SJSA1 (cell line): Measurements from ENCODE around the gene AUNIP. TPM values are rescaled to one million over a fixed set of nuclear protein-coding genes. Genes with fewer than 3 reads are reported as not detected.

ENCODE experiments used
- DNase-seq, 2 experiments: peaks; one replicate each; pipeline ENCODE4 v3.0.0-alpha.2; 2015 to 2020; ENCODE audit warnings: low spot score in 2 of 2, low read depth in 1 of 2
- H3K27ac ChIP-seq: fragments of 250-450 bp; sonication (Bioruptor Pico); 2 replicates; pipeline ENCODE4 v1.5.1; 2020; ENCODE audit warnings: mild to moderate bottlenecking, moderate library complexity
- H3K27me3 ChIP-seq: fragments of 250-450 bp; sonication (Bioruptor Pico); replicated peaks from 2 replicates; pipeline ENCODE4 v1.5.1; 2020; ENCODE audit warnings: mild to moderate bottlenecking, moderate library complexity
- H3K36me3 ChIP-seq: fragments of 250-450 bp; sonication (Bioruptor Pico); 2 replicates; pipeline ENCODE4 v1.5.1; 2020; ENCODE audit warnings: mild to moderate bottlenecking
- H3K4me1 ChIP-seq: fragments of 250-450 bp; sonication (Bioruptor Pico); replicated peaks from 2 replicates; pipeline ENCODE4 v1.6.1; 2021; ENCODE audit warnings: mild to moderate bottlenecking
- H3K4me3 ChIP-seq: fragments of 250-450 bp; sonication (Bioruptor Pico); 2 replicates; pipeline ENCODE4 v1.5.1; 2020; ENCODE audit warnings: mild to moderate bottlenecking
- H3K9me3 ChIP-seq: fragments of 250-450 bp; sonication (Bioruptor Pico); replicated peaks from 2 replicates; pipeline ENCODE4 v1.5.1; 2020; ENCODE audit warnings: mild to moderate bottlenecking
- total RNA-seq: library from RNA; depleted of rRNA; stranded (reverse); fragments of >200 nt; shearing (Covaris generic); gene quantifications from 2 replicates; pipeline ENCODE4 v1.2.3, GENCODE V29; 2014

Gene AUNIP
- total RNA-seq, 1 experiment from 2014 or later = 9.5 TPM

GRCh38 chr1:25897754-25898153 lies 38.5 kb upstream of the AUNIP start:
- no peak overlapping the region for H3K27ac ChIP-seq

GRCh38 chr1:25896266-25896665 lies 37.0 kb upstream of the AUNIP start:
- DNase-seq = no peak
- Histone ChIP-seq H3K4me3 (no peak overlapping the region), H3K27ac (no peak overlapping the region), H3K9me3 (no peaks in the 10 kb centered on the region), H3K27me3 (no peaks in the 10 kb centered on the region), H3K4me1 (peaks cover 32% of the 10 kb centered on the region), H3K36me3 (peaks cover 70% of the 10 kb centered on the region)

More at GRCh38 chr1:25897754-25898153, 38.5 kb upstream of the AUNIP start:
- no peak for DNase-seq
- Histone ChIP-seq H3K4me3 (no peak overlapping the region), H3K36me3 (peaks cover 85% of the 10 kb centered on the region), H3K4me1 (peaks cover 18% of the 10 kb centered on the region), H3K9me3 (no peaks in the 10 kb centered on the region), H3K27me3 (no peaks in the 10 kb centered on the region)

GRCh38 chr1:25895365-25895990 lies 36.2 kb upstream of the AUNIP start:
- no peaks in the 10 kb centered on the region for H3K27me3 ChIP-seq
- peaks cover 62% of the 10 kb centered on the region for H3K36me3 ChIP-seq
- H3K27ac ChIP-seq = no peak overlapping the region
- H3K4me3 ChIP-seq = no peak overlapping the region
- no peaks in the 10 kb centered on the region for H3K9me3 ChIP-seq
- H3K4me1 ChIP-seq = peaks cover 35% of the 10 kb centered on the region
- DNase-seq = peak; percentile 80 to 90

- Histone ChIP-seq H3K4me1 (peaks cover 38% of the 10 kb centered on the region), H3K27me3 (no peaks in the 10 kb centered on the region), H3K36me3 (peaks cover 47% of the 10 kb centered on the region), H3K27ac (peak overlapping the region; percentile 74), H3K4me3 (no peak overlapping the region), H3K9me3 (no peaks in the 10 kb centered on the region)
- DNase-seq = no peak
These were observed 33.9 kb upstream of the AUNIP start for GRCh38 chr1:25893116-25893515.

- H3K4me3 ChIP-seq = no peak overlapping the region
- no peaks in the 10 kb centered on the region for H3K27me3 ChIP-seq
- H3K4me1 ChIP-seq = peaks cover 37% of the 10 kb centered on the region
- H3K27ac ChIP-seq = peak overlapping the region; percentile 74
- no peak for DNase-seq
- peaks cover 36% of the 10 kb centered on the region for H3K36me3 ChIP-seq
- H3K9me3 ChIP-seq = no peaks in the 10 kb centered on the region
These were observed 32.3 kb upstream of the AUNIP start for GRCh38 chr1:25891606-25892005.

- Histone ChIP-seq H3K4me3 (no peak overlapping the region), H3K9me3 (no peaks in the 10 kb centered on the region), H3K4me1 (peaks cover 28% of the 10 kb centered on the region), H3K36me3 (peaks cover 25% of the 10 kb centered on the region), H3K27me3 (no peaks in the 10 kb centered on the region), H3K27ac (no peak overlapping the region)
- no peak for DNase-seq
These were observed 31.2 kb upstream of the AUNIP start for GRCh38 chr1:25890239-25891034.

GRCh38 chr1:25889470-25889869 lies 30.2 kb upstream of the AUNIP start:
- Histone ChIP-seq H3K4me1 (peaks cover 28% of the 10 kb centered on the region), H3K9me3 (no peaks in the 10 kb centered on the region), H3K27me3 (no peaks in the 10 kb centered on the region), H3K36me3 (peaks cover 22% of the 10 kb centered on the region), H3K27ac (no peak overlapping the region), H3K4me3 (no peak overlapping the region)
- no peak for DNase-seq

GRCh38 chr1:25888426-25888987 lies 29.2 kb upstream of the AUNIP start:
- Histone ChIP-seq H3K4me3 (no peak overlapping the region), H3K4me1 (peaks cover 28% of the 10 kb centered on the region), H3K9me3 (no peaks in the 10 kb centered on the region), H3K27me3 (no peaks in the 10 kb centered on the region), H3K36me3 (peaks cover 13% of the 10 kb centered on the region; the same call in 1 of the 2 replicates), H3K27ac (no peak overlapping the region)
- DNase-seq = no peak

- no peaks in the 10 kb centered on the region for H3K27me3 ChIP-seq
- H3K9me3 ChIP-seq = no peaks in the 10 kb centered on the region
- peaks cover 9% of the 10 kb centered on the region; the same call in 1 of the 2 replicates for H3K36me3 ChIP-seq
- DNase-seq = no peak
- no peak overlapping the region for H3K27ac ChIP-seq
- H3K4me3 ChIP-seq = no peak overlapping the region
- peaks cover 5% of the 10 kb centered on the region; the same call in 1 of the 2 replicates for H3K4me1 ChIP-seq
These were observed 26.3 kb upstream of the AUNIP start for GRCh38 chr1:25885602-25886001.

GRCh38 chr1:25881266-25881665 lies 22.0 kb upstream of the AUNIP start:
- Histone ChIP-seq H3K4me1 (no peaks in the 10 kb centered on the region), H3K27me3 (0 out of 2 replicates have a peak, but pooled peaks cover 2% of the 10 kb centered on the region), H3K36me3 (no peaks in the 10 kb centered on the region), H3K9me3 (no peaks in the 10 kb centered on the region), H3K27ac (no peak overlapping the region), H3K4me3 (no peak overlapping the region)
- no peak for DNase-seq

GRCh38 chr1:25880518-25880917 lies 21.3 kb upstream of the AUNIP start:
- peaks cover 5% of the 10 kb centered on the region for H3K4me1 ChIP-seq
- 0 out of 2 replicates have a peak, but pooled peaks cover 2% of the 10 kb centered on the region for H3K27me3 ChIP-seq
- H3K36me3 ChIP-seq = no peaks in the 10 kb centered on the region
- no peaks in the 10 kb centered on the region; the same call in 1 of the 2 replicates for H3K9me3 ChIP-seq
- H3K4me3 ChIP-seq = no peak overlapping the region
- DNase-seq = no peak
- no peak overlapping the region for H3K27ac ChIP-seq

- Histone ChIP-seq H3K27me3 (0 out of 2 replicates have a peak, but pooled peaks cover 2% of the 10 kb centered on the region), H3K9me3 (no peaks in the 10 kb centered on the region; the same call in 1 of the 2 replicates), H3K27ac (no peak overlapping the region), H3K36me3 (no peaks in the 10 kb centered on the region), H3K4me1 (peaks cover 14% of the 10 kb centered on the region), H3K4me3 (no peak overlapping the region)
- DNase-seq = no peak
These were observed 20.4 kb upstream of the AUNIP start for GRCh38 chr1:25879675-25880074.

- no peak overlapping the region for H3K27ac ChIP-seq
- H3K4me3 ChIP-seq = no peak overlapping the region
These were observed 19.4 kb upstream of the AUNIP start for GRCh38 chr1:25878690-25879089.

GRCh38 chr1:25877155-25877554 lies 17.9 kb upstream of the AUNIP start:
- H3K27me3 ChIP-seq = 0 out of 2 replicates have a peak, but pooled peaks cover 2% of the 10 kb centered on the region
- H3K27ac ChIP-seq = no peak overlapping the region
- H3K36me3 ChIP-seq = no peaks in the 10 kb centered on the region
- peaks cover 17% of the 10 kb centered on the region for H3K4me1 ChIP-seq
- H3K9me3 ChIP-seq = no peaks in the 10 kb centered on the region; the same call in 1 of the 2 replicates
- no peak for DNase-seq
- no peak overlapping the region for H3K4me3 ChIP-seq

More at GRCh38 chr1:25878690-25879089, 19.4 kb upstream of the AUNIP start:
- H3K36me3 ChIP-seq = no peaks in the 10 kb centered on the region
- no peak for DNase-seq
- H3K9me3 ChIP-seq = no peaks in the 10 kb centered on the region; the same call in 1 of the 2 replicates
- 0 out of 2 replicates have a peak, but pooled peaks cover 2% of the 10 kb centered on the region for H3K27me3 ChIP-seq
- H3K4me1 ChIP-seq = peaks cover 17% of the 10 kb centered on the region
